ENCODE data around the gene ROM1.

DNA sequence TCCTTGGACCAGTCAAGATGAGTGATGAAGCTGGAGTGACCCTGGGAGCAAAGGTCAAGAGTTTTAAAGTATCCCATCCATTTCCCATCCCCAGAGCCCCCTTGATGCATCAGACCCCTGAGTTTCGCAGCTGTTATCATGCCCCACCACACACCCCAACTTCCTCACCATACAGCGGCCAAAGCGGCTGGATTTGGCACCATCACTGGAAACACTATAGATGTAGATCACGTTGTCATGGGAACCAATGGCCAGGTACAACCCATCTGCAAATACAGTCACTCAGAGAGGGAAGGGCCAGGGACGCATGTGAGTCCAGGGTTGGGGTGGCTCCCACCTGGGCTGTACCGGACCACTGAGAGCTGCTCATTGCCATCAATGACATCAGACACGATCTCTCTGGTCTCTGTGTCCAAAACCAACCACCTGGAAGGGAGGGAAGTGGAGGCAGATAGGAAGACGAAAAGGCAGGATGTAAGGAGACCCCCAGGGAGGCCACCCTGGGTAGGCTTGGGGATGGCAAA lies 9.2 kb upstream of the ROM1 start:
- no peak for TF ChIP-seq POLR2A (IDR thresholded peaks at IDR 0.05)
- TF ChIP-seq, protein P1, sequence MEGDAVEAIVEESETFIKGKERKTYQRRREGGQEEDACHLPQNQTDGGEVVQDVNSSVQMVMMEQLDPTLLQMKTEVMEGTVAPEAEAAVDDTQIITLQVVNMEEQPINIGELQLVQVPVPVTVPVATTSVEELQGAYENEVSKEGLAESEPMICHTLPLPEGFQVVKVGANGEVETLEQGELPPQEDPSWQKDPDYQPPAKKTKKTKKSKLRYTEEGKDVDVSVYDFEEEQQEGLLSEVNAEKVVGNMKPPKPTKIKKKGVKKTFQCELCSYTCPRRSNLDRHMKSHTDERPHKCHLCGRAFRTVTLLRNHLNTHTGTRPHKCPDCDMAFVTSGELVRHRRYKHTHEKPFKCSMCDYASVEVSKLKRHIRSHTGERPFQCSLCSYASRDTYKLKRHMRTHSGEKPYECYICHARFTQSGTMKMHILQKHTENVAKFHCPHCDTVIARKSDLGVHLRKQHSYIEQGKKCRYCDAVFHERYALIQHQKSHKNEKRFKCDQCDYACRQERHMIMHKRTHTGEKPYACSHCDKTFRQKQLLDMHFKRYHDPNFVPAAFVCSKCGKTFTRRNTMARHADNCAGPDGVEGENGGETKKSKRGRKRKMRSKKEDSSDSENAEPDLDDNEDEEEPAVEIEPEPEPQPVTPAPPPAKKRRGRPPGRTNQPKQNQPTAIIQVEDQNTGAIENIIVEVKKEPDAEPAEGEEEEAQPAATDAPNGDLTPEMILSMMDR (IDR thresholded peaks at IDR 0.05) = no peak
- no peak for TF ChIP-seq POLR2AphosphoS5 (IDR thresholded peaks at IDR 0.05)

Measured in stomach (tissue), 4 donors.